Stimulated activated CD4-positive, alpha-beta T cell treated with anti-CD3 and anti-CD28 coated beads, Interleukin-12 subunit alpha, Interleukin-12 subunit beta, amount 100 ng/mL, for 48 hours (primary cell): ENCODE data around the gene FSTL4.
A peak's percentile ranks its signal among the peaks of the same experiment; 100 is the strongest.

Experiments used
- DNase-seq, 3 donors: peaks; one replicate each; pipeline ENCODE4 v3.0.0-alpha.2; 2020; ENCODE audit warnings: low read depth in 2 of 3, low spot score in 1 of 3

Gene FSTL4

GRCh38 chr5:133250527-133250926 is 361.8 kb downstream of the FSTL4 start:
- DNase-seq, result no peak

- DNase-seq, result no peak
These were observed 362.7 kb downstream of the FSTL4 start for GRCh38 chr5:133249593-133249992.

- DNase-seq, result no peak
These were observed 364.3 kb downstream of the FSTL4 start for GRCh38 chr5:133247881-133248624.

- no peak for DNase-seq
These were observed 365.1 kb downstream of the FSTL4 start for GRCh38 chr5:133247151-133247709.

- DNase-seq, result no peak
These were observed 365.8 kb downstream of the FSTL4 start for GRCh38 chr5:133246376-133247150.

- no peak for DNase-seq
These were observed 366.3 kb downstream of the FSTL4 start for GRCh38 chr5:133246053-133246370.

GRCh38 chr5:133245191-133246052 is 366.9 kb downstream of the FSTL4 start:
- DNase-seq, result peak in 2 of 3 donors; percentile 27 to 54

GRCh38 chr5:133244242-133244641 is 368.1 kb downstream of the FSTL4 start:
- DNase-seq, result no peak

- no peak for DNase-seq
These were observed 369.1 kb downstream of the FSTL4 start for GRCh38 chr5:133243196-133243595.

GRCh38 chr5:133242221-133242835 is 370.0 kb downstream of the FSTL4 start:
- DNase-seq, result no peak

GRCh38 chr5:133241179-133242092 is 370.9 kb downstream of the FSTL4 start:
- no peak for DNase-seq

GRCh38 chr5:133240425-133241091 is 371.8 kb downstream of the FSTL4 start:
- DNase-seq, result peak; percentile 25 to 30 (median 27)

GRCh38 chr5:133238426-133239205 is 373.7 kb downstream of the FSTL4 start:
- no peak for DNase-seq

GRCh38 chr5:133236976-133237375 is 375.4 kb downstream of the FSTL4 start:
- DNase-seq, result no peak

GRCh38 chr5:133236541-133236951 is 375.8 kb downstream of the FSTL4 start:
- DNase-seq, result no peak

- no peak for DNase-seq
These were observed 376.5 kb downstream of the FSTL4 start for GRCh38 chr5:133235696-133236426.

- no peak for DNase-seq
These were observed 377.4 kb downstream of the FSTL4 start for GRCh38 chr5:133234911-133235310.

GRCh38 chr5:133234273-133234672 is 378.1 kb downstream of the FSTL4 start:
- no peak for DNase-seq
